NCI-H2081 treated with DMSO at 0.1 percent for 48 hours (cell line): ENCODE results near the gene CASKIN1.
"Not testable (repeated sequence)": the region's sequence is repeated elsewhere in the genome, so short reads cannot be mapped to it uniquely, and the experiment has no call there.

Source experiments
- DNase-seq: peaks from one replicate; lab custom pipeline; 2025; lab: John Stamatoyannopoulos, UW

CASKIN1 gene

GRCh38 chr16:2196162-2196980 is at the start of gene CASKIN1:
Gene CASKIN1, minus strand, starts transcription at chr16:2196605. Its CDS starts 173 bp downstream, at chr16:2196432.
- DNase-seq = no peak

- DNase-seq = no peak
Observed at GRCh38 chr16:2244926-2245795, 48.8 kb upstream of the CASKIN1 start.

GRCh38 chr16:2244301-2244700 is 47.9 kb upstream of the CASKIN1 start:
- no peak for DNase-seq

GRCh38 chr16:2243781-2244180 is 47.4 kb upstream of the CASKIN1 start:
- no peak for DNase-seq

- DNase-seq = no peak
Observed at GRCh38 chr16:2243031-2243528, 46.7 kb upstream of the CASKIN1 start.

GRCh38 chr16:2242598-2242997 is 46.2 kb upstream of the CASKIN1 start:
- no peak for DNase-seq

- not testable (repeated sequence) for DNase-seq
Observed at GRCh38 chr16:2240331-2240730, 43.9 kb upstream of the CASKIN1 start.

- no peak for DNase-seq
Observed at GRCh38 chr16:2238838-2239675, 42.7 kb upstream of the CASKIN1 start.

- no peak for DNase-seq
Observed at GRCh38 chr16:2238150-2238837, 41.9 kb upstream of the CASKIN1 start.

- DNase-seq = no peak
Observed at GRCh38 chr16:2237493-2238149, 41.2 kb upstream of the CASKIN1 start.

GRCh38 chr16:2237102-2237482 is 40.7 kb upstream of the CASKIN1 start:
- DNase-seq = no peak

- no peak for DNase-seq
Observed at GRCh38 chr16:2236337-2237101, 40.1 kb upstream of the CASKIN1 start, which contains the start of gene DNASE1L2. Gene DNASE1L2, plus strand, starts transcription at chr16:2236444. Its CDS starts 373 bp downstream, at chr16:2236817.

- no peak for DNase-seq
Observed at GRCh38 chr16:2235695-2236336, 39.4 kb upstream of the CASKIN1 start.

GRCh38 chr16:2235234-2235651 is 38.8 kb upstream of the CASKIN1 start:
- DNase-seq = no peak

GRCh38 chr16:2234813-2235170 is 38.4 kb upstream of the CASKIN1 start:
- DNase-seq = no peak

- no peak for DNase-seq
Observed at GRCh38 chr16:2233872-2234812, 37.7 kb upstream of the CASKIN1 start.

- no peak for DNase-seq
Observed at GRCh38 chr16:2233046-2233775, 36.8 kb upstream of the CASKIN1 start.
